Raji (cell line): ENCODE results near the gene TRMT6.

Experiments
- POLR2A ChIP-seq: IDR thresholded peaks from 2 replicates; pipeline ENCODE4 v1.6.1; 2011; ENCODE audit warnings: low read depth, low read length, control low read depth; ENCODE audit not compliant: insufficient read depth

Gene TRMT6, protein sequence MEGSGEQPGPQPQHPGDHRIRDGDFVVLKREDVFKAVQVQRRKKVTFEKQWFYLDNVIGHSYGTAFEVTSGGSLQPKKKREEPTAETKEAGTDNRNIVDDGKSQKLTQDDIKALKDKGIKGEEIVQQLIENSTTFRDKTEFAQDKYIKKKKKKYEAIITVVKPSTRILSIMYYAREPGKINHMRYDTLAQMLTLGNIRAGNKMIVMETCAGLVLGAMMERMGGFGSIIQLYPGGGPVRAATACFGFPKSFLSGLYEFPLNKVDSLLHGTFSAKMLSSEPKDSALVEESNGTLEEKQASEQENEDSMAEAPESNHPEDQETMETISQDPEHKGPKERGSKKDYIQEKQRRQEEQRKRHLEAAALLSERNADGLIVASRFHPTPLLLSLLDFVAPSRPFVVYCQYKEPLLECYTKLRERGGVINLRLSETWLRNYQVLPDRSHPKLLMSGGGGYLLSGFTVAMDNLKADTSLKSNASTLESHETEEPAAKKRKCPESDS

GRCh38 chr20:5950271-5951031, at the start of gene TRMT6, which contains the start of gene MCM8:
Gene TRMT6, minus strand, starts transcription at chr20:5950533. Its CDS starts 128 bp downstream, at chr20:5950405.
Gene MCM8, plus strand, starts transcription at chr20:5950652. Its CDS starts 1,364 bp downstream, at chr20:5952016.
- TF ChIP-seq POLR2A = peak; percentile 79

DNA sequence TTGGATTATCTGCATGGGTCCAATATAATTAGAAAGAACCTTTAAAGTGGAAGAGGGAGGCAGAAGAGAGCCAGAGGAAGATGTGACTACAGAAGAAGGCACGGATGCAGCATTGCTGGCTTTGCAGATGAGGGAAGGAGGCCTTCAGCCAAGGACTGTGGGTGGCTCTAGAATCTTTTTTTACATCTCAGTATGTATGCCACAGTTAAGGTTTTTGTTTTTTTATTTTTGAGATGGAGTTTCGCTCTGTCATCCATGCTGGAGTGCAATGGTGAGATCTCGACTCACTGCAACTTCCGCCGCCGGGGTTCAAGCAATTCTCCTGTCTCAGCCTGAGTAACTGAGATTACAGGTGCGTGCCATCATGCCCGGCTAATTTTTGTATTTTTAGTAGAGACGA, 49.5 kb upstream of the TRMT6 start:
- no peak for TF ChIP-seq POLR2A

DNA sequence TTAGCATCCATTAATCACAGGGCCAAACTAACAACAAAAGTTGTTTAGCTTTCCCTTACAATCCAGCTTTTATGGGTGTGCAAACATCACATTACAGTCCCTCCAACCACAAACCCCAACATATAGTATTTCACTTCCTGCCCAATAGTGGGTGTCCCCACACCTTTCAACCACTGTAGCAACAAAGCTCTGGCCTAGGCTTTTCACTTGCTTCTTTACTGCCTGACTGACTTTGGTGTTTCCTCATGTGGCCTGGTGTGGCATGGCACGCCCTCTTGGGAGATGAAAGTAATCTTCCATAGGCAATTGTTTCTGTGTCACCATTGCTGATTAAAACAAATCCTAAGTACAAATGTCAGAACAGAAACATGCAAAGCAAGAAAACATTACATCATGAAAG, 46.4 kb upstream of the TRMT6 start:
- no peak for TF ChIP-seq POLR2A

DNA sequence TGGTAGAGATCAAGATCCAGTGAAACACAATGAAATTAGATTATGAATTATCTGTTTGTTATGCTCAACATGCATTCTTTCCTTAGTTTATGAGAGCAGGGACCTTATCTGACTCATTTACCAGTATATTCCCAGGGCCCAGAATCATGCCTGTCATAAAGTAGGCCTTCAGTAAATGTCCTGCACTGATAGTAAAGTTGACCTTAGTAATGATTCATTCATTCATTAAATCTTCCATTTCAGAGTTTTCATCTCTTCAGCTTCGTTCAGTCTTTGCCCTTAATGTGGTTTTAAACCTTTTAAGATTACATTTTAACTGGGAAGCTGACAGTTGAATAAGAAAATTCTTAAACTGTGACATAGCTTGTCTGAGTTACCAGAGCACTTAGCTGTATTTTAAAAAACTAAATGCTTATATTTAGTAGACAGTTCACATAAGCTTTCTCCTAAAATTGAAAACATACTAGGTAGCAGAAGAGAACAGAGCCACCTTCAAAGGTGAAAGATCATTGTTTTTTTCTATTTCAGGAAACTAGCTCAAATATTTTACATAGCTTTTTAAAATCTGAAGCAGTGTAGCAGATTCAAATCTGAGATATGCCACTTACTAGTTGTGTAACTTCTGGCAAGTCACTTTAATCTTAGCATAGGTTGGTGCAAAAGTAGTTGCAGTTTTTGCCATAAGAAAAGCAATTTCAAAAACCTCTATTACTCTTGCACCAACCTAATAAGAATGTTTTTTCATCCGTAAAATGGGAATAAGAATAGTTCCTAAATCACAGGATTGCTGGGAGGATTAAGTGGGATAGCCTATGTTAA, 41.5 kb upstream of the TRMT6 start:
- TF ChIP-seq POLR2A = no peak

DNA sequence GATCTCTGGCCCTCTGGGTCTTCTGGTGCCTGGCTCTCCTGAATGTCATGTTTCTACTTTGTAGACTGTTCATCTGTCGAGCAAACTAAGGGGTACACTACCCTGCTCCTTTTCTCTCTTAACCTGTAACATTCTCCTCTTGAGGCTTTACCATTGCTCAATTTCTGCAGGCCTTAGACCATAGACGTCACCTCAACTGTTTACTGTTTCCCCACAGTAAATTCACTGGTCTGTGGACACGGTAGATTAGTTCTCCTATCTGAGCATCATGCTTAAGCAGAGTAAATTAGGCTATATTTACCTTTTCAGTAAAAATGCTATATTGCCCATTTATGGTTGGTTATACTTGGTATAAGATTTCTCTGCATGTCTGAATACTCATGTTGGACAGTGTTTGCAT, 40.6 kb upstream of the TRMT6 start:
- TF ChIP-seq POLR2A = no peak

- no peak for TF ChIP-seq POLR2A
Measured at GRCh38 chr20:5989539-5989938, 39.2 kb upstream of the TRMT6 start.

- no peak for TF ChIP-seq POLR2A
Measured at GRCh38 chr20:5987383-5987782, 37.0 kb upstream of the TRMT6 start.

DNA sequence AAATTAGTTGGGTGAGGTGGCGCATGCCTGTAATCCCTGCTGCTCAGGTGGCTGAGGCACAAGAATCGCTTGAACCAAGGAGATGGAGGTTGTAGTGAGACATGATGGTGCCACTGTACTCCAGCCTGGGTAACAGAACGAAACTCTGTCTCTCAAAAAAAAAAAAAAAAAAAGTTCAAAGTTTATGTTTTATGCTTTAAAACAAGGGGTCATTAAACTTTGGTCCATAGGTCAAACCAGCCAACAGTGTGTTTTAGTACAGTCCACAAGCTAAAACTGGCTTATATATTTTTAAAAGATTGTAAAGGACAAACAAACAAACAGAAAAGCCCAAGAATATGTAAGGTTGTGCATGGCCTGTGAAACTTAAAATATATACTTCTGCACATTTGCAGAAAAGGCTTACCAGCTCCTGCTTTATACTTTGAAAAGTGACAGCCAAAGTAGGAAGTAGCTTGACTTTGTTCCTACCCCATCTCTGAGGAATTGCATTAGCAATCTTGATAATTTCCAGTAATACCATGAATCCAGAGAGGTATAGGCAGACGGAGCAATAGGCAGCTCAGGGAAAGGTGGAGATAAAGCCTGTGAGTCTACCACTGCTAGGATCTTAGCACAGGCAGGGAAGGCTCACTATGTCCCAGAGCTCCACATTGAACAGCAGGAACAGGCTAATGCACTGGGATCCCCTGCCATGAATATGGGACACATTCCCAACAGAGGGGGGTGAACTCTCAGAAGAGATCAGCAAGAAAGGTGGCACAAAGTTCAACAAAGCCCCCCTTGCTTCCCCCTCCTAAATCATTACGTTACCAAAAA, 30.6 kb upstream of the TRMT6 start:
- TF ChIP-seq POLR2A = no peak

DNA sequence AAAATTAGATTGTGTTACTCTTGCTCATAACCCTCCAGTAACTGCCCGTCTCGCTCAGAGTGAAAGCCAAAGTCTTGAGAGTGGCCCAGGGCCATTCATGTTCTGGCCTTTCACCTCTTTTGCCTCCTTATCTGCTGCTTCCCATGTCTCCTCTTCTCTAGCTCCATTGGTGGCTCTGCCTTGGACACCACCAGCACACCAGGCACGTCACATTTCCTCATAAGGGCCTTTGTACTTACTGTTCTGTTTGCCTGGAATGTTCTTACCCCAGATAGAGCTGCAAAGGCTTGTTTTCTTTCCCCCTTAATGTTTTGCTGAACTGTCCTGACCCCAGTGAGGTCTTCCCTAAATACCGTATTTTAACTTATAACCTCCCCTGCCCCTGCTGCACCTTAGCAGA, 29.5 kb upstream of the TRMT6 start:
- no peak for TF ChIP-seq POLR2A

DNA sequence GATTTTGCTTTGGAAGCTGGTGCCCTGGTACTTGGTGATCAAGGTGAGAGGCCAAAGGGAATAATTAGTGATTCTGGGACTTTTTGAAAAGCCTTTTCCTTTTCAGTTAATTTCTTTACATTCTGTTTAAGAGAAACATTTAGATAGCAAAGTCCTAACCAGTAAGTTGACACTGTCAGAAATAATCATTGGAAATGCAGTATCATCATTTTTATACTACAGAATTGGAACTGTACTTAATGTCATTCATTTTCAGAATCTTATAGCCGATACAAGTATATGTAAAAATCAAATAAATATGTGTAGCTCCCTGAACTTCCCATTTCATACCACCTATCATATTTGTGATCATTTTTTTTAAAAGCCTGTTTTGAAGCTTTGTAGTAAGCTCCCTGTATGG, 27.6 kb upstream of the TRMT6 start:
- TF ChIP-seq POLR2A = no peak

DNA sequence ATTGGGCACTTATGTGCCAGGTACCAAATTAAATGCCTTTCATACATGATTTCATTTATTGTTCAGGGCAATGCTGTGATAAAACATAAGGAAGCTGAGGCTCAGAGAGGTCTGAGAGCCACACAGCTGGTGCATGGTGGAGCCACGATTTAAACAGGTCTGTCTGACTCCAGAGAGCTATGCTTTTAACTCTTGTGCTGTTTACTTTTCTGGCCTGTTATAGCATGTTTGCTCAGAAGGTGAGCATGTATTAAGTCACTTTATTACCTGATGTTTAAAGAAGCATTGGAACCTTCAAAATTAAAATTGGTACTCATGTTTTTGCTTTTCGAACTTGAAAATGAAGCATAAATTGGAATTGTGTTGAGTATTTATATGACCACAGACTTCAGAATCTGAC, 26.9 kb upstream of the TRMT6 start:
- no peak for TF ChIP-seq POLR2A

GRCh38 chr20:5975778-5976177, 25.4 kb upstream of the TRMT6 start:
- no peak for TF ChIP-seq POLR2A

DNA sequence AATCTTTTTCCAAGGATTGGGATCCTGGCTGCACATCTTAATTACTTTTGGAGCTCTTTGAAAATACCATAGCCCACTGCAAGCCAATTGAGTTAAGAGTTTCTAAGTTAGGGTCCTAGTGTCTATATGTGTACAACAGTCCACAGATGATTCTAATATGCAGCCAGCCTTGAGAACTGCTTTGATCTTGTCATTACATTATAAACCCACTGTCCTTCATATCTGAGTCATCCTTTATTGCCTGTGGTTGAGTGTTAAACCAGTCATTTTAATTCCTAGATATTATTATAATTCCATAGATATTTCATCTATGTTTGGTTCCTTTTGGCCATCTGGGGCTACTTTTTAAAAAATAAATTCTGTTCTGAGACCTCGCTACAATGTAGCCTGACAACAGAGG, 24.2 kb upstream of the TRMT6 start:
- TF ChIP-seq POLR2A = no peak

GRCh38 chr20:5973971-5974370, 23.6 kb upstream of the TRMT6 start:
- TF ChIP-seq POLR2A = no peak

- TF ChIP-seq POLR2A = no peak
Measured at GRCh38 chr20:5973172-5973571, 22.8 kb upstream of the TRMT6 start.

DNA sequence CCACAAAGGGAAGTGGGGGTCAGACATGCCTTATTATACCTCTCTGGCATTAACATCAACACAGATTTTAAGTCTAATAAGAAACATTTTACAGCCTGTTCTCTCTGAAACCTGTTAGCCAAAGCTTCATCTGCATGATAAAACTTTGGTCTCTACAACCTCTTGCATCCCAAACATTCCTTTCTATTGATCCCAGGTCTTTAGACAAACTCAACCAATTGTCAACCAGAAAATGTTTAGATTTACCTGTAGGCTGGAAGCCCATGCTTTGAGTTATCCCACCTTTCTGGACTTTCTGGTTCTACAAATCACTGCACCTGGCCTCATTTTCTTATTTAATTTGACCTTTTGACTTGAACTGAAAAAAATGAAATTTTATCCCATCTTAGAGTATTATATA, 20.9 kb upstream of the TRMT6 start:
- no peak for TF ChIP-seq POLR2A
